Panc1 (cell line): Measurements from ENCODE around the gene PDE1C. TPM values are rescaled to one million over a fixed set of nuclear protein-coding genes. Genes with fewer than 3 reads are reported as not detected.

Source experiments
- ATAC-seq: fragments of 200-7000 bp; cut with Tn5 transposase; 2 replicates; pipeline ENCODE4 v1.9.1; 2020; ENCODE audit warnings: mild to moderate bottlenecking, moderate library complexity
- BruUV-seq: library from RNA; stranded (reverse); fragments of 400-500 nt; replicated peaks from 2 replicates; lab custom pipeline; 2021; lab: Mats Ljungman, UMichigan
- CTCF ChIA-PET: fragments of 300-600 bp; sonication (Branson Sonifier 250); formaldehyde crosslinking; loops from one replicate; lab custom pipeline; 2022; ENCODE audit warnings: antibody characterized with exemption; lab: Charles Lee
- POLR2A ChIA-PET: fragments of 300-600 bp; sonication (Branson Sonifier 250); formaldehyde crosslinking; loops from one replicate; lab custom pipeline; 2022; ENCODE audit warnings: antibody characterized with exemption; lab: Charles Lee
- DNase-seq: peaks from one replicate; pipeline ENCODE4 v3.0.0-alpha.2; 2010; ENCODE audit warnings: low read depth, low spot score
- H3K27ac ChIP-seq: 2 replicates; pipeline ENCODE4 v1.5.1; 2011; ENCODE audit warnings: mild to moderate bottlenecking, low read length, inconsistent platforms
- H3K27me3 ChIP-seq: fragments of 200-500 bp; sonication (Bioruptor generic); 2 replicates; pipeline ENCODE4 v1.6.0; 2014; ENCODE audit warnings: low read length, inconsistent platforms; ENCODE audit not compliant: control insufficient read depth, insufficient read depth
- H3K36me3 ChIP-seq: fragments of 200-500 bp; sonication (Bioruptor generic); 2 replicates; pipeline ENCODE4 v1.5.1; 2014; ENCODE audit warnings: inconsistent platforms, mild to moderate bottlenecking, low read length, moderate library complexity; ENCODE audit not compliant: control insufficient read depth, insufficient read depth
- H3K4me1 ChIP-seq: 2 replicates; pipeline ENCODE4 v1.5.1; 2011; ENCODE audit warnings: inconsistent platforms, mild to moderate bottlenecking, low read length, moderate library complexity; ENCODE audit not compliant: control insufficient read depth, insufficient read depth
- H3K4me3 ChIP-seq, 2 experiments: 2 replicates each; pipeline ENCODE4 v1.5.1; 2011 to 2012; ENCODE audit warnings: low read depth in 2 of 2, low read length in 2 of 2, mild to moderate bottlenecking in 2 of 2, inconsistent platforms in 1 of 2, moderate library complexity in 1 of 2
- H3K9me3 ChIP-seq: fragments of 200-500 bp; sonication (Bioruptor generic); 2 replicates; pipeline ENCODE4 v1.5.1; 2014; ENCODE audit warnings: low read depth, mild to moderate bottlenecking, inconsistent platforms, low read length, moderate library complexity; ENCODE audit not compliant: control insufficient read depth, insufficient read depth
- POLR2AphosphoS5 ChIP-seq: IDR thresholded peaks from 2 replicates; pipeline ENCODE4 v1.6.1; 2012; ENCODE audit warnings: mild to moderate bottlenecking, low read depth, low read length, moderate library complexity
- SIN3A ChIP-seq: IDR thresholded peaks from 2 replicates; pipeline ENCODE4 v1.6.1; 2012; ENCODE audit warnings: low read depth, mild to moderate bottlenecking, low read length, moderate library complexity, borderline replicate concordance; ENCODE audit not compliant: insufficient read depth
- TCF7L2 ChIP-seq: IDR thresholded peaks from 2 replicates; pipeline ENCODE4 v1.6.1; 2011; ENCODE audit warnings: mild to moderate bottlenecking, low read depth, low read length, inconsistent platforms
- in situ Hi-C: cut with HindIII; loops from 2 replicates; pipeline ENCODE4 v1.10.0; 2016; ENCODE audit warnings: low sequenced_read_pairs, low pct_unique_long_range_greater_than_20kb
- intact Hi-C: fragments of 100-400 bp; cut with micrococcal nuclease; formaldehyde crosslinking; loops from one replicate; pipeline ENCODE4 v1.10.0; 2022; ENCODE audit not compliant: unreplicated experiment
- total RNA-seq: library from RNA; stranded (reverse); gene quantifications from one replicate; pipeline ENCODE4 v1.2.1, GENCODE V29; 2021; ENCODE audit not compliant: unreplicated experiment
- TF ChIP-seq, protein P1 (sequence below): fragments of 450-650 bp; IDR thresholded peaks from 2 replicates; pipeline ENCODE4 v1.5.1; 2017; ENCODE audit warnings: mild to moderate bottlenecking
- TF ChIP-seq, protein P2 (sequence below), 2 experiments: IDR thresholded peaks; 2 replicates each; pipeline ENCODE4 v1.6.1; 2011 to 2012; ENCODE audit warnings: low read depth in 2 of 2, control low read depth in 1 of 2, low read length in 1 of 2, mild to moderate bottlenecking in 1 of 2, moderate library complexity in 1 of 2; ENCODE audit not compliant: insufficient read depth in 1 of 2

Gene PDE1C
- total RNA-seq, 1 experiment from 2014 or later, result not detected

DNA sequence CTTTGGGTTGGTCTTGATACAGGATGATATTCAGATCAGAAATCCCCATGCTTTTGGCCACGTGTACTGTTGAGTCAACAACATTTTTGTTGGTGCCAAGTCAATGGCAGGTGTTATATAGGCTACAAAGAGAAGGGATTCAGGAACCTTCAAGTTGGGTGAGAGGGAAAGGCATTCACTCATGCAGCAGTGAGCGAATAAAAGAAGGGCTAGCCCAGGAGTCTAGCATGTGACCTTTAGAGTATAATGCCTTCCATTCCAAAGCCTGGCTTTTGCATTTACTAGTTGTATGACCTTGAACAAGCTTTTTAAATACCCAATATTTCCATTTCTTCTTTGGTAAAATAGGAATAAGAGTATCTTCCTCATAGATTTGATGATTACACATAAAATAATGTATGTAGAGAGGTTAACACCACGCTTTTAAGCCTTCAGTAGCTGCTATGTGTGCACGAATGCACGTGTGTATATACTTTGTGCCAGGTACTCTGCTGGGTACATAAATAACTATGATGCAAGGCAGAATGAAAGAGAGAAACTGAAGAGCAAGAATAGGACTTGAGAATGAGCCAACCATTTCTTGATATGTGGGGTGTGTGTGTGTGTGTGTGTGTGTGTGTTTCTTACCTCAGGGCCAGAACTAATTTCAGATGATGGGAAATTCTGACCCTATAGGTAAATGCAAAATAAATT lies 163.6 kb downstream of the PDE1C start:
- ATAC-seq (no peak), DNase-seq (no peak)
- BruUV-seq, result no TSS peak
- no peaks in the 10 kb centered on the region for H3K9me3 ChIP-seq
- TF ChIP-seq, protein P1, sequence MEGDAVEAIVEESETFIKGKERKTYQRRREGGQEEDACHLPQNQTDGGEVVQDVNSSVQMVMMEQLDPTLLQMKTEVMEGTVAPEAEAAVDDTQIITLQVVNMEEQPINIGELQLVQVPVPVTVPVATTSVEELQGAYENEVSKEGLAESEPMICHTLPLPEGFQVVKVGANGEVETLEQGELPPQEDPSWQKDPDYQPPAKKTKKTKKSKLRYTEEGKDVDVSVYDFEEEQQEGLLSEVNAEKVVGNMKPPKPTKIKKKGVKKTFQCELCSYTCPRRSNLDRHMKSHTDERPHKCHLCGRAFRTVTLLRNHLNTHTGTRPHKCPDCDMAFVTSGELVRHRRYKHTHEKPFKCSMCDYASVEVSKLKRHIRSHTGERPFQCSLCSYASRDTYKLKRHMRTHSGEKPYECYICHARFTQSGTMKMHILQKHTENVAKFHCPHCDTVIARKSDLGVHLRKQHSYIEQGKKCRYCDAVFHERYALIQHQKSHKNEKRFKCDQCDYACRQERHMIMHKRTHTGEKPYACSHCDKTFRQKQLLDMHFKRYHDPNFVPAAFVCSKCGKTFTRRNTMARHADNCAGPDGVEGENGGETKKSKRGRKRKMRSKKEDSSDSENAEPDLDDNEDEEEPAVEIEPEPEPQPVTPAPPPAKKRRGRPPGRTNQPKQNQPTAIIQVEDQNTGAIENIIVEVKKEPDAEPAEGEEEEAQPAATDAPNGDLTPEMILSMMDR, result no peak
- TF ChIP-seq, protein P2, sequence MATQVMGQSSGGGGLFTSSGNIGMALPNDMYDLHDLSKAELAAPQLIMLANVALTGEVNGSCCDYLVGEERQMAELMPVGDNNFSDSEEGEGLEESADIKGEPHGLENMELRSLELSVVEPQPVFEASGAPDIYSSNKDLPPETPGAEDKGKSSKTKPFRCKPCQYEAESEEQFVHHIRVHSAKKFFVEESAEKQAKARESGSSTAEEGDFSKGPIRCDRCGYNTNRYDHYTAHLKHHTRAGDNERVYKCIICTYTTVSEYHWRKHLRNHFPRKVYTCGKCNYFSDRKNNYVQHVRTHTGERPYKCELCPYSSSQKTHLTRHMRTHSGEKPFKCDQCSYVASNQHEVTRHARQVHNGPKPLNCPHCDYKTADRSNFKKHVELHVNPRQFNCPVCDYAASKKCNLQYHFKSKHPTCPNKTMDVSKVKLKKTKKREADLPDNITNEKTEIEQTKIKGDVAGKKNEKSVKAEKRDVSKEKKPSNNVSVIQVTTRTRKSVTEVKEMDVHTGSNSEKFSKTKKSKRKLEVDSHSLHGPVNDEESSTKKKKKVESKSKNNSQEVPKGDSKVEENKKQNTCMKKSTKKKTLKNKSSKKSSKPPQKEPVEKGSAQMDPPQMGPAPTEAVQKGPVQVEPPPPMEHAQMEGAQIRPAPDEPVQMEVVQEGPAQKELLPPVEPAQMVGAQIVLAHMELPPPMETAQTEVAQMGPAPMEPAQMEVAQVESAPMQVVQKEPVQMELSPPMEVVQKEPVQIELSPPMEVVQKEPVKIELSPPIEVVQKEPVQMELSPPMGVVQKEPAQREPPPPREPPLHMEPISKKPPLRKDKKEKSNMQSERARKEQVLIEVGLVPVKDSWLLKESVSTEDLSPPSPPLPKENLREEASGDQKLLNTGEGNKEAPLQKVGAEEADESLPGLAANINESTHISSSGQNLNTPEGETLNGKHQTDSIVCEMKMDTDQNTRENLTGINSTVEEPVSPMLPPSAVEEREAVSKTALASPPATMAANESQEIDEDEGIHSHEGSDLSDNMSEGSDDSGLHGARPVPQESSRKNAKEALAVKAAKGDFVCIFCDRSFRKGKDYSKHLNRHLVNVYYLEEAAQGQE (IDR thresholded peaks at IDR 0.05; ENCODE audit: insufficient read depth in 1 of 2, low read depth in 2 of 2, low read length in 1 of 2), result no peak
- TF ChIP-seq SIN3A, result no peak
- no peak for TF ChIP-seq TCF7L2
- intact Hi-C loops (no loop called here), in situ Hi-C loops (no loop called here)
- ChIA-PET CTCF (no interaction called here), POLR2A (no interaction called here)
- H3K4me1 ChIP-seq, result no peaks in the 10 kb centered on the region
- H3K4me3 ChIP-seq, result no peak overlapping the region
- no peaks in the 10 kb centered on the region for H3K27me3 ChIP-seq
- H3K36me3 ChIP-seq, result no peaks in the 10 kb centered on the region
- H3K27ac ChIP-seq, result no peak overlapping the region

DNA sequence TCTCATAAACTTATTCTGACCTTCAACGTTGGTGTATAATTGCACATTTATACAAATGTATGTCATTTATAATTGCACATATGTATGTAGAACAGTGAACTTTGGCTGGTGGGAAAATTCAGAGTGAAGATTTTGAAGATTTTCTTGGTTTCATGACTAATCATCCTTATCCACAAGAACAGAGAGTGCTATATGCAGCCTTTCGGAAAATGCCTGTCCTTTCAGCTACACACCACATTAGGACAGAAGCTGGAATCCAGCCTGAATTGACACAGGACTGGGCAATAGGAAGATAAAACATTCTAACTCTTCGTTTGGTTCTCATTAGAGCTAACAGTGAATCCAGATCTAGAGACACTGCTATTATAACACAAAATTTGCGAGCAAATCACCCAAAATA lies 166.2 kb downstream of the PDE1C start:
- no peak overlapping the region for H3K27ac ChIP-seq
- BruUV-seq, result no TSS peak
- POLR2A ChIA-PET, result no interaction called here
- H3K9me3 ChIP-seq, result no peaks in the 10 kb centered on the region
- H3K36me3 ChIP-seq, result no peaks in the 10 kb centered on the region
- H3K4me1 ChIP-seq, result no peaks in the 10 kb centered on the region
- in situ Hi-C loops, result no loop called here
- no peak for ATAC-seq
- no peaks in the 10 kb centered on the region for H3K27me3 ChIP-seq
- no peak for DNase-seq
- CTCF ChIA-PET, result no interaction called here
- TF ChIP-seq, protein P1, result no peak
- TF ChIP-seq SIN3A, result no peak
- no peak for TF ChIP-seq TCF7L2
- TF ChIP-seq, protein P2 (IDR thresholded peaks at IDR 0.05; ENCODE audit: insufficient read depth in 1 of 2, low read depth in 2 of 2, low read length in 1 of 2), result no peak
- no peak for TF ChIP-seq POLR2AphosphoS5
- H3K4me3 ChIP-seq, result no peak overlapping the region
- intact Hi-C loops, result no loop called here
